Right hindlimb (tissue), 1 donor: ENCODE data around the gene IGFBP4.
"Not testable (repeated sequence)": the region's sequence is repeated elsewhere in the genome, so short reads cannot be mapped to it uniquely, and the experiment has no call there.

ENCODE experiments used
- DNase-seq: peaks from one replicate; pipeline ENCODE4 v3.0.0-alpha.2; 2018

Gene IGFBP4

GRCh38 chr17:40443196-40443987 is at the start of gene IGFBP4:
IGFBP4 (plus strand) TSS chr17:40443450; CDS start chr17:40443736, 286 bp downstream.
- peak; percentile 90 for DNase-seq

GRCh38 chr17:40399185-40399584 is 44.1 kb upstream of the IGFBP4 start:
- no peak for DNase-seq

GRCh38 chr17:40402668-40403067 is 40.6 kb upstream of the IGFBP4 start:
- no peak for DNase-seq

- DNase-seq = no peak
Observed at GRCh38 chr17:40404003-40404402, 39.2 kb upstream of the IGFBP4 start.

GRCh38 chr17:40407460-40407859 is 35.8 kb upstream of the IGFBP4 start:
- DNase-seq = no peak

GRCh38 chr17:40409540-40409939 is 33.7 kb upstream of the IGFBP4 start:
- DNase-seq = not testable (repeated sequence)

GRCh38 chr17:40410082-40410481 is 33.2 kb upstream of the IGFBP4 start:
- DNase-seq = no peak

- DNase-seq = no peak
Observed at GRCh38 chr17:40411821-40412220, 31.4 kb upstream of the IGFBP4 start.

GRCh38 chr17:40412880-40413279 is 30.4 kb upstream of the IGFBP4 start:
- DNase-seq = no peak

GRCh38 chr17:40414312-40414711 is 28.9 kb upstream of the IGFBP4 start:
- not testable (repeated sequence) for DNase-seq

- DNase-seq = no peak
Observed at GRCh38 chr17:40415390-40415789, 27.9 kb upstream of the IGFBP4 start.

GRCh38 chr17:40416671-40417070 is 26.6 kb upstream of the IGFBP4 start:
- DNase-seq = no peak

GRCh38 chr17:40417258-40417608 is 26.0 kb upstream of the IGFBP4 start:
- no peak for DNase-seq

- peak; percentile 99 for DNase-seq
Observed at GRCh38 chr17:40417609-40418427, 25.4 kb upstream of the IGFBP4 start, which contains the start of gene TOP2A. TOP2A (minus strand) TSS chr17:40417896; CDS start chr17:40417791, 105 bp downstream.

GRCh38 chr17:40418428-40418706 is 24.9 kb upstream of the IGFBP4 start:
- no peak for DNase-seq

- DNase-seq = no peak
Observed at GRCh38 chr17:40419559-40420331, 23.5 kb upstream of the IGFBP4 start.

GRCh38 chr17:40422990-40423633 is 20.1 kb upstream of the IGFBP4 start:
- DNase-seq = no peak

GRCh38 chr17:40425741-40426140 is 17.5 kb upstream of the IGFBP4 start:
- peak; percentile 10 for DNase-seq

GRCh38 chr17:40427002-40427491 is 16.2 kb upstream of the IGFBP4 start:
- DNase-seq = no peak

- no peak for DNase-seq
Observed at GRCh38 chr17:40430272-40431230, 12.7 kb upstream of the IGFBP4 start.

- DNase-seq = no peak
Observed at GRCh38 chr17:40431231-40431602, 12.0 kb upstream of the IGFBP4 start.
